H1 (cell line): ENCODE measurements around the gene LGALS9. TPM values are rescaled to one million over a fixed set of nuclear protein-coding genes. Genes with fewer than 3 reads are reported as not detected.

Experiments
- CTCF ChIA-PET: fragments of 300-600 bp; sonication (Branson Sonifier 250); formaldehyde crosslinking; loops from one replicate; lab custom pipeline; 2021; ENCODE audit not compliant: partially characterized antibody; lab: Charles Lee
- POLR2A ChIA-PET: fragments of 300-600 bp; sonication (Branson Sonifier 250); formaldehyde crosslinking; loops from one replicate; lab custom pipeline; 2021; ENCODE audit warnings: inconsistent platforms; ENCODE audit not compliant: partially characterized antibody; lab: Charles Lee
- DNase-seq, 2 experiments: peaks; one replicate each; pipeline versions ENCODE4 v3.0.0 to v3.0.0-alpha.2; 2010 to 2022; ENCODE audit warnings: low spot score in 2 of 2, low read depth in 1 of 2, mixed read lengths in 1 of 2
- FAIRE-seq: peaks from 2 replicates; lab custom pipeline; 2011; peaks lifted over from hg19 to GRCh38; lab: Jason Lieb, UNC
- H2AFZ ChIP-seq: 2 replicates; pipeline ENCODE4 v1.8.1; 2012; ENCODE audit warnings: low read length, inconsistent platforms
- H2AK5ac ChIP-seq: 2 replicates; pipeline ENCODE4 v1.6.1; 2013; ENCODE audit warnings: low read depth, low read length
- H2BK120ac ChIP-seq: replicated peaks from 2 replicates; pipeline ENCODE3; 2013; ENCODE audit warnings: low read depth, low read length, inconsistent platforms
- H2BK12ac ChIP-seq: 2 replicates; pipeline ENCODE4 v1.6.1; 2013; ENCODE audit warnings: low read depth, low read length
- H2BK15ac ChIP-seq: 2 replicates; pipeline ENCODE4 v1.6.1; 2013; ENCODE audit warnings: low read length
- H2BK20ac ChIP-seq: 2 replicates; pipeline ENCODE4 v1.6.1; 2013; ENCODE audit warnings: low read length
- H2BK5ac ChIP-seq: 2 replicates; pipeline ENCODE4 v1.6.1; 2013; ENCODE audit warnings: low read depth, low read length
- H3K14ac ChIP-seq: 2 replicates; pipeline ENCODE4 v1.6.1; 2013; ENCODE audit warnings: inconsistent platforms; ENCODE audit not compliant: insufficient read length
- H3K18ac ChIP-seq: 2 replicates; pipeline ENCODE4 v1.6.1; 2013; ENCODE audit warnings: low read length; ENCODE audit errors: extremely low read depth
- H3K23ac ChIP-seq: 2 replicates; pipeline ENCODE4 v1.6.1; 2013; ENCODE audit warnings: inconsistent platforms; ENCODE audit not compliant: insufficient read length
- H3K23me2 ChIP-seq: 2 replicates; pipeline ENCODE4 v1.6.1; 2013; ENCODE audit warnings: low read depth, low read length
- H3K27ac ChIP-seq: 2 replicates; pipeline ENCODE4 v1.6.1; 2011; ENCODE audit warnings: low read depth, low read length, inconsistent platforms
- H3K27me3 ChIP-seq, 4 experiments: replicated peaks in 1 of 4; 1 replicate in 1 of 4; 2 replicates in 3 of 4; pipeline versions ENCODE4 v1.6.1 to v1.8.1; 2011 to 2013; ENCODE audit warnings: low read length in 3 of 4, mild to moderate bottlenecking in 3 of 4, inconsistent platforms in 2 of 4, mixed read lengths in 2 of 4, moderate library complexity in 1 of 4; ENCODE audit not compliant: control insufficient read depth in 3 of 4, insufficient read depth in 3 of 4; ENCODE audit errors: extremely low read depth in 1 of 4
- H3K36me3 ChIP-seq, 4 experiments: 2 replicates each; pipeline versions ENCODE4 v1.6.1 to v1.8.1; 2011 to 2013; ENCODE audit warnings: mild to moderate bottlenecking in 4 of 4, low read length in 3 of 4, moderate library complexity in 2 of 4, control low read depth in 1 of 4, inconsistent platforms in 1 of 4; ENCODE audit not compliant: insufficient read depth in 4 of 4, control insufficient read depth in 2 of 4
- H3K4ac ChIP-seq: replicated peaks from 2 replicates; pipeline ENCODE3; 2013; ENCODE audit warnings: low read length, low read depth, mixed read lengths, inconsistent platforms; ENCODE audit not compliant: insufficient read length
- H3K4me1 ChIP-seq, 4 experiments: replicated peaks in 1 of 4; 1 replicate in 1 of 4; 2 replicates in 3 of 4; pipeline versions ENCODE4 v1.6.1 to v1.8.1; 2011 to 2013; ENCODE audit warnings: low read length in 3 of 4, inconsistent platforms in 2 of 4, mixed read lengths in 1 of 4; ENCODE audit not compliant: insufficient read depth in 4 of 4, control insufficient read depth in 3 of 4
- H3K4me2 ChIP-seq, 2 experiments: 2 replicates each; pipeline versions ENCODE4 v1.6.1 to v1.8.1; 2011 to 2013; ENCODE audit warnings: low read depth in 2 of 2, low read length in 2 of 2, control low read depth in 1 of 2, inconsistent platforms in 1 of 2, mild to moderate bottlenecking in 1 of 2; ENCODE audit not compliant: insufficient read depth in 1 of 2
- H3K4me3 ChIP-seq, 4 experiments: fragments of 200-600, 300-600 bp in 1 of 4; sonication (generic), shearing (Covaris generic), sonication (Bioruptor Twin) in 1 of 4; 2 replicates each; pipeline versions ENCODE4 v1.5.1 to v1.8.1; 2011 to 2016; ENCODE audit warnings: low read length in 4 of 4, low read depth in 3 of 4, control low read depth in 2 of 4, inconsistent platforms in 2 of 4, mild to moderate bottlenecking in 2 of 4, mixed read lengths in 1 of 4, moderate library complexity in 1 of 4; ENCODE audit not compliant: insufficient read depth in 2 of 4; ENCODE audit errors: extremely low read depth in 1 of 4
- H3K56ac ChIP-seq: replicated peaks from 2 replicates; pipeline ENCODE3; 2013; ENCODE audit warnings: low read depth, mild to moderate bottlenecking, mixed read lengths, low read length, inconsistent platforms; ENCODE audit not compliant: insufficient read length
- H3K79me1 ChIP-seq: 2 replicates; pipeline ENCODE4 v1.6.1; 2013; ENCODE audit warnings: low read depth, low read length, control low read depth
- H3K79me2 ChIP-seq, 2 experiments: 2 replicates each; pipeline versions ENCODE4 v1.6.1 to v1.8.1; 2012 to 2013; ENCODE audit warnings: low read length in 2 of 2, mild to moderate bottlenecking in 2 of 2, inconsistent platforms in 1 of 2; ENCODE audit not compliant: insufficient read depth in 2 of 2, control insufficient read depth in 1 of 2
- H3K9ac ChIP-seq, 4 experiments: replicated peaks in 1 of 4; 1 replicate in 1 of 4; 2 replicates in 3 of 4; pipeline versions ENCODE4 v1.6.1 to v1.8.1; 2011 to 2013; ENCODE audit warnings: low read depth in 3 of 4, low read length in 3 of 4, control low read depth in 2 of 4, mild to moderate bottlenecking in 2 of 4, moderate library complexity in 2 of 4, inconsistent platforms in 1 of 4; ENCODE audit errors: extremely low read depth in 1 of 4
- H3K9me3 ChIP-seq, 2 experiments: 2 replicates each; pipeline versions ENCODE4 v1.6.1 to v1.8.1; 2012 to 2013; ENCODE audit warnings: mild to moderate bottlenecking in 2 of 2, moderate library complexity in 2 of 2, control low read depth in 1 of 2, inconsistent platforms in 1 of 2, low read depth in 1 of 2, low read length in 1 of 2, mixed read lengths in 1 of 2; ENCODE audit not compliant: insufficient read depth in 2 of 2
- H4K20me1 ChIP-seq, 2 experiments: replicated peaks in 1 of 2; 2 replicates each; pipeline versions ENCODE3 to v1.8.1; 2011 to 2013; ENCODE audit warnings: inconsistent platforms in 2 of 2, low read length in 2 of 2, mild to moderate bottlenecking in 1 of 2; ENCODE audit not compliant: insufficient read depth in 2 of 2, control insufficient read depth in 1 of 2
- H4K5ac ChIP-seq: 2 replicates; pipeline ENCODE4 v1.6.1; 2013; ENCODE audit warnings: low read length, low read depth, mixed read lengths, inconsistent platforms; ENCODE audit not compliant: insufficient read length
- H4K8ac ChIP-seq: 2 replicates; pipeline ENCODE4 v1.8.0; 2013; ENCODE audit warnings: mild to moderate bottlenecking, moderate library complexity, low read length, inconsistent platforms; ENCODE audit not compliant: insufficient read depth; ENCODE audit errors: extremely low read depth
- H4K91ac ChIP-seq: replicated peaks from 2 replicates; pipeline ENCODE3; 2013; ENCODE audit warnings: low read length, mixed read lengths, inconsistent platforms; ENCODE audit not compliant: insufficient read length
- BACH1 ChIP-seq: IDR thresholded peaks from 2 replicates; pipeline ENCODE4 v1.6.1; 2012; ENCODE audit warnings: low read length, improper control_type of control experiment
- CBX8 ChIP-seq: fragments of 300-800, 300-1000 bp; sonication (generic); IDR thresholded peaks from 2 replicates; pipeline ENCODE4 v1.7.1; 2016; ENCODE audit warnings: low read depth, low read length, borderline replicate concordance
- FOSL1 ChIP-seq: IDR thresholded peaks from 2 replicates; pipeline ENCODE4 v1.6.1; 2011; ENCODE audit warnings: mild to moderate bottlenecking, low read depth, low read length, moderate library complexity; ENCODE audit not compliant: insufficient read depth
- GABPA ChIP-seq: IDR thresholded peaks from 2 replicates; pipeline ENCODE4 v1.6.1; 2011; ENCODE audit warnings: mild to moderate bottlenecking, low read length, moderate library complexity, borderline replicate concordance; ENCODE audit not compliant: insufficient read depth
- POLR2A ChIP-seq, 2 experiments: IDR thresholded peaks; 1 replicate in 1 of 2; 2 replicates in 1 of 2; pipeline ENCODE4 v1.6.1; 2011; ENCODE audit warnings: low read depth in 2 of 2, low read length in 2 of 2, mild to moderate bottlenecking in 2 of 2; ENCODE audit errors: control extremely low read depth in 1 of 2
- WGBS, 2 experiments: shearing (Covaris generic) in 1 of 2; methylation state at CpG; one replicate each; pipeline versions ENCODE4 v1.1.6 to v1.1.7; 2013 to 2015; ENCODE audit warnings: low lambda C conversion rate in 2 of 2, mixed read lengths in 2 of 2, inconsistent platforms in 1 of 2, low coverage in 1 of 2, missing lambda C conversion rate in 1 of 2; ENCODE audit not compliant: insufficient replicate concordance in 2 of 2, insufficient coverage in 1 of 2, insufficient read length in 1 of 2; ENCODE audit errors: extremely low coverage in 1 of 2, missing lambda C conversion rate in 1 of 2; 5-methylcytosine and 5-hydroxymethylcytosine counted together
- polyA plus RNA-seq, 7 experiments: library from polyadenylated mRNA; depleted of rRNA in 3 of 7; stranded (reverse) in 5 of 7; unstranded in 2 of 7; fragments of >200 nt in 5 of 7; fragments of 200-250 nt in 2 of 7; gene quantifications; 1 replicate in 5 of 7; 2 replicates in 1 of 7; 4 replicates in 1 of 7; pipeline versions ENCODE4 v1.2.1 to v1.2.3, GENCODE V29; 2011 to 2013; ENCODE audit warnings: missing spikeins in 2 of 7, mixed read lengths in 2 of 7
- total RNA-seq: library from RNA; stranded (reverse); fragmentation: NEBNext Ultra II Directional; extraction: Animal tissue kit (Norgen Biotek cat#: 25700); gene quantifications from 2 replicates; pipeline ENCODE4 v1.2.1, GENCODE V29; 2021

LGALS9 gene
- total and polyA plus RNA-seq, 2 of the 8 experiments (the other 6 are each of a cell fraction or from before 2014, with no cell fraction given) = 0.95 to 1.7 TPM

DNA sequence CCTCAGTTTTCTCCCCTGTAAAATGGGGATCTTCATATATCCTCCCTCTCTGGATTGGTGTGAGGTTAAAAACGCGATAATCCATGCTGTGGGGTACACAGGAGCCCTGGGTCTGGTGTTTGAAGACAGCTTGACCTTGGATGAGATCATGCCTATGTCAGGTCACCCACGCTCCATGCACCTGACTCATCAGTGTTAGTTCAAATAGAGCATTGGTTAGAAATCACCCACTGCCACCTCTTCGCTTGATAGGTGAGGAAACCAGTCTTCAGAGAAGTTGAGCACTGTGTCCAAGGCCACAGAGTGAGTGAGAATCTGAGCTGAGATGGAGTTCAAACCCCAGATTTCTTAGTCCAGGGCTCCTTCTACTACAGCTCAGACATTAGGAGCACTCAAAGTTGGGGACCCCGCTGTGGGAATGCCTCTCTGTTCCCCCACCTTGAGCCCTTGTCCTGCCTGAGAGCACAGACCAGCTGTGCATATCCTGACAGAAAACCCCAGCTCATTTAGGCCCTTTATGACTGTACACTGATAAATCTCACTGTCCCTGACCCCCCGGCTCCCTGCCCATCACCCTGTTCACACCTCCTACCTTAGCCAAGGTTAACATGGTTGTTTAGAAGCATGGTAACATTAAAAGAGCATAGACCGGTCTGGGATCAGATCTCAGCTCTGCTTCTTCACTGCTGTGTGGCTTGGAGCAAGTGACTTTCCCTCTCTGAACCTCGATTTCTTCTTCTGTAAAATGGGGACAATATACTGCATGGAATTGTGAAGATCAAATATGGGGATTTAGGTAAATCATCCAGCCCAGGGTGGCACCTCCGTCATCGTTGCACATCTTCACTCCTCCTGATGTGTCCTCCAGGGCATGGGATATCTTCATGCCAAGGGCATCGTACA, 22.4 kb upstream of the LGALS9 start:
- H3K4ac ChIP-seq = no peak overlapping the region
- no peak overlapping the region for H3K56ac ChIP-seq
- no peak for FAIRE-seq
- H4K8ac ChIP-seq = no peak overlapping the region
- H3K4me1 ChIP-seq = no peaks in the 10 kb centered on the region
- H4K20me1 ChIP-seq = no peaks in the 10 kb centered on the region
- no peaks in the 10 kb centered on the region for H3K27me3 ChIP-seq
- no peak for TF ChIP-seq FOSL1
- no peak for TF ChIP-seq GABPA
- TF ChIP-seq POLR2A (IDR thresholded peaks at IDR 0.05; ENCODE audit: control extremely low read depth in 1 of 2, low read depth in 2 of 2, low read length in 2 of 2) = no peak
- no peak for TF ChIP-seq CBX8
- TF ChIP-seq BACH1 = no peak
- H2BK5ac ChIP-seq = no peak overlapping the region
- no peak for DNase-seq
- H3K27ac ChIP-seq = no peak overlapping the region
- H3K4me2 ChIP-seq = no peak overlapping the region
- POLR2A ChIA-PET = no interaction called here
- H3K36me3 ChIP-seq = peaks cover 3 to 15% (median 10%) of the 10 kb centered on the region in 4 experiments; a peak in 7 of 8 replicates
- CTCF ChIA-PET = interaction anchor here (0.7 to 13.1 kb wide), 16 partner anchors 10 to 373 kb away, joined by 3 to 305 read pairs (median 6); partner anchors contain the start of gene KSR1
- no peak overlapping the region for H2AK5ac ChIP-seq
- no peaks in the 10 kb centered on the region for H3K9me3 ChIP-seq
- H3K18ac ChIP-seq = no peak overlapping the region
- no peak overlapping the region for H2BK20ac ChIP-seq
- no peak overlapping the region for H2BK120ac ChIP-seq
- no peak overlapping the region for H3K14ac ChIP-seq
- H3K79me2 ChIP-seq = no peaks in the 10 kb centered on the region
- no peaks in the 10 kb centered on the region for H3K23me2 ChIP-seq
- no peak overlapping the region for H2AFZ ChIP-seq
- H3K23ac ChIP-seq = no peak overlapping the region
- no peak overlapping the region for H4K91ac ChIP-seq
- no peak overlapping the region for H3K9ac ChIP-seq
- H3K4me3 ChIP-seq = no peak overlapping the region
- no peaks in the 10 kb centered on the region for H3K79me1 ChIP-seq
- H2BK12ac ChIP-seq = no peak overlapping the region
- no peak overlapping the region for H2BK15ac ChIP-seq
- no peak overlapping the region for H4K5ac ChIP-seq
- 91% methylated on average over 11 of the region's 11 CpGs; no CpG with 5 or more reads in 1 of the 2 experiments for WGBS, 2 experiments
